ENCODE results near the gene FBXW8. TPM values are rescaled to one million over a fixed set of nuclear protein-coding genes. Genes with fewer than 3 reads are reported as not detected.

The FBXW8 gene
- total RNA-seq, 1 experiment from 2014 or later, result 12.1 TPM

- no peak overlapping the region for H2AFZ ChIP-seq (ENCODE audit: low read length)
- H3F3A ChIP-seq (ENCODE audit: low read length, unreplicated experiment), result no peaks in the 10 kb centered on the region
- H3K9me2 ChIP-seq (replicated peaks; ENCODE audit: low read length), result no peaks in the 10 kb centered on the region
- H3K4me1 ChIP-seq (ENCODE audit: insufficient read depth, low read length), result no peaks in the 10 kb centered on the region
- BruUV-seq (replicated peaks), result no TSS peak
- intact Hi-C loops (cut with micrococcal nuclease), result no loop called here
- ChIA-PET POLR2A (ENCODE audit: unreplicated experiment) (interaction anchor here (0.6 kb wide), 1 partner anchor 11 kb away, joined by 4 read pairs; no protein-coding TSS in a partner anchor), CTCF (no interaction called here)
- no peaks in the 10 kb centered on the region for H3K9me3 ChIP-seq (ENCODE audit: low read length)
- DNase-seq (no peak), ATAC-seq (no peak)
- no peak overlapping the region for H3K4me2 ChIP-seq (ENCODE audit: low read length)
- no peak overlapping the region for H3K9ac ChIP-seq (ENCODE audit: low read length)
- no peaks in the 10 kb centered on the region for H3K79me2 ChIP-seq (ENCODE audit: low read length)
- no peaks in the 10 kb centered on the region for H3K36me3 ChIP-seq (ENCODE audit: low read depth, low read length)
- H4K20me1 ChIP-seq (ENCODE audit: low read length), result no peaks in the 10 kb centered on the region
- TF ChIP-seq CTCF (conservative IDR thresholded peaks at IDR 0.05; ENCODE audit: low read depth, low read length) (no peak), EZH2 (IDR thresholded peaks at IDR 0.05; ENCODE audit: low read length, unreplicated experiment) (no peak), EZH2phosphoT487 (IDR thresholded peaks at IDR 0.05; ENCODE audit: borderline replicate concordance, low read length) (no peak)
- peaks cover 4% of the 10 kb centered on the region; the same call in 1 of the 2 replicates for H3K27me3 ChIP-seq (ENCODE audit: low read length)
- no peak overlapping the region for H3K4me3 ChIP-seq (ENCODE audit: low read length)
- H3K27ac ChIP-seq (ENCODE audit: low read length), result no peak overlapping the region
Observed at GRCh38 chr12:117067638-117068037, 156.9 kb downstream of the FBXW8 start.

DNA sequence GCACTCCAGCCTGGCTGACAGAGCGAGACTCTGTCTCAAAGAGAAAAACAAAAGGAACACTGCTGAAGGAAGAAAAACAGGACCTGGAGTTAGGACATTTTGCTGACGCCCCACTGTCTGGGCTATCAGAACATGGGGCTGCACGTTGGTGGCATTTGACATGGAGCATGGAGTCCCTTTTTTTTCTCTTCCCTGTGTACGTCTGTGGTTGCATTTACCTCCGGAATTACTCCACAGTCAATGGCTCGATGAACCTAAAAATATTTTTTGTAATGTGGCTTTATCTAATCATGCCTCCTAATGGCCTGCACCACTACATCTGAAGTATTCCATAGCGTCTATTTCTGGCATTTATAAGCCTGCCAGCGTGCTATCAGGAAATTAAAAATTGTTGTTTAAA, 157.7 kb downstream of the FBXW8 start:
- no peaks in the 10 kb centered on the region for H3K4me1 ChIP-seq (ENCODE audit: insufficient read depth, low read length)
- intact Hi-C loops (cut with micrococcal nuclease), result no loop called here
- H3K9ac ChIP-seq (ENCODE audit: low read length), result no peak overlapping the region
- H3K27me3 ChIP-seq (ENCODE audit: low read length), result peaks cover 11% of the 10 kb centered on the region; the same call in 1 of the 2 replicates
- ATAC-seq, result no peak
- ChIA-PET CTCF (no interaction called here), POLR2A (ENCODE audit: unreplicated experiment) (no interaction called here)
- no peaks in the 10 kb centered on the region for H3F3A ChIP-seq (ENCODE audit: low read length, unreplicated experiment)
- H2AFZ ChIP-seq (ENCODE audit: low read length), result no peak overlapping the region
- no peaks in the 10 kb centered on the region for H3K9me3 ChIP-seq (ENCODE audit: low read length)
- no peak overlapping the region for H3K4me3 ChIP-seq (ENCODE audit: low read length)
- no peak for DNase-seq
- H3K9me2 ChIP-seq (replicated peaks; ENCODE audit: low read length), result no peaks in the 10 kb centered on the region
- BruUV-seq (replicated peaks), result no TSS peak
- no peak for TF ChIP-seq CTCF (conservative IDR thresholded peaks at IDR 0.05; ENCODE audit: low read depth, low read length)
- TF ChIP-seq EZH2 (IDR thresholded peaks at IDR 0.05; ENCODE audit: low read length, unreplicated experiment), result no peak
- TF ChIP-seq EZH2phosphoT487 (IDR thresholded peaks at IDR 0.05; ENCODE audit: borderline replicate concordance, low read length), result no peak
- no peaks in the 10 kb centered on the region for H4K20me1 ChIP-seq (ENCODE audit: low read length)
- no peaks in the 10 kb centered on the region for H3K79me2 ChIP-seq (ENCODE audit: low read length)
- H3K27ac ChIP-seq (ENCODE audit: low read length), result no peak overlapping the region
- H3K36me3 ChIP-seq (ENCODE audit: low read depth, low read length), result no peaks in the 10 kb centered on the region
- no peak overlapping the region for H3K4me2 ChIP-seq (ENCODE audit: low read length)

- H2AFZ ChIP-seq (ENCODE audit: low read length), result no peak overlapping the region
- ChIA-PET POLR2A (ENCODE audit: unreplicated experiment) (no interaction called here), CTCF (no interaction called here)
- ATAC-seq (no peak), DNase-seq (no peak)
- H3K9me2 ChIP-seq (replicated peaks; ENCODE audit: low read length), result no peaks in the 10 kb centered on the region
- no peaks in the 10 kb centered on the region for H3K9me3 ChIP-seq (ENCODE audit: low read length)
- H3K4me1 ChIP-seq (ENCODE audit: insufficient read depth, low read length), result no peaks in the 10 kb centered on the region
- no TSS peak for BruUV-seq (replicated peaks)
- no peaks in the 10 kb centered on the region for H3F3A ChIP-seq (ENCODE audit: low read length, unreplicated experiment)
- no peak overlapping the region for H3K27ac ChIP-seq (ENCODE audit: low read length)
- H3K27me3 ChIP-seq (ENCODE audit: low read length), result peaks cover 18% of the 10 kb centered on the region
- H4K20me1 ChIP-seq (ENCODE audit: low read length), result no peaks in the 10 kb centered on the region
- TF ChIP-seq EZH2 (IDR thresholded peaks at IDR 0.05; ENCODE audit: low read length, unreplicated experiment) (no peak), EZH2phosphoT487 (IDR thresholded peaks at IDR 0.05; ENCODE audit: borderline replicate concordance, low read length) (no peak), CTCF (conservative IDR thresholded peaks at IDR 0.05; ENCODE audit: low read depth, low read length) (no peak)
- no peak overlapping the region for H3K9ac ChIP-seq (ENCODE audit: low read length)
- H3K79me2 ChIP-seq (ENCODE audit: low read length), result no peaks in the 10 kb centered on the region
- no peaks in the 10 kb centered on the region for H3K36me3 ChIP-seq (ENCODE audit: low read depth, low read length)
- no peak overlapping the region for H3K4me3 ChIP-seq (ENCODE audit: low read length)
- intact Hi-C loops (cut with micrococcal nuclease), result no loop called here
- no peak overlapping the region for H3K4me2 ChIP-seq (ENCODE audit: low read length)
Observed at GRCh38 chr12:117069101-117069797, 158.5 kb downstream of the FBXW8 start.
